Measurements from ENCODE around the gene ELFN1.

ELFN1 gene

DNA sequence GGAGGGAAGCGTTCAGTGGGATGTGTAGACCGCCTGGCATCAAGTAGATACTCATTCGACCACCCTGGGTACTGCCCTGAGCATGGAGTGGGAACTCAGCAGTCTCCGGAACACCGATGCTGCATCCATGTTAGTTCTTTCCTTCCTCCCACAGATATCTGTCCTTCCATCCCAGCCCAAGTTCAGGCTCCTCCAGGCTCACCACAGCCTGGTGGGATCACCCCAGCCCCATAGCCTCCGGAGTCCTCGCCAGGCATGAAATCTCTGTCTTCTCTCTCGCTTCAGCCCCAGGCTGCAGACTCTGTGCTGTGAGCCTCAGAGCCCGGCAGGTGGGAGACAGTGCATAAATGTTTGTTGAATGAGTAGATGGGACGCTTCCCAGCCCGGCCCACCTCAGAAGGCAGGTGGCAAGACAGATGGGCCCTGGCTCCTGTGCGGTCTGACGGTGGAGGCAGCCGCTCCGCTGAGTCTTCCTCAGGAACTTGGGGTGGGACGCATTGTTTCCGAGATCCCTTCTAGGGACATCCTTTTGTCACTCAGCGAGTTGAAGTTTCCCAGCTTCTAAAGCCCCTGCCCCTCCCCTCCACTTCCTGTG is 42.9 kb downstream of the ELFN1 start:
- no peak for TF ChIP-seq CTCF (conservative IDR thresholded peaks at IDR 0.05)

DNA sequence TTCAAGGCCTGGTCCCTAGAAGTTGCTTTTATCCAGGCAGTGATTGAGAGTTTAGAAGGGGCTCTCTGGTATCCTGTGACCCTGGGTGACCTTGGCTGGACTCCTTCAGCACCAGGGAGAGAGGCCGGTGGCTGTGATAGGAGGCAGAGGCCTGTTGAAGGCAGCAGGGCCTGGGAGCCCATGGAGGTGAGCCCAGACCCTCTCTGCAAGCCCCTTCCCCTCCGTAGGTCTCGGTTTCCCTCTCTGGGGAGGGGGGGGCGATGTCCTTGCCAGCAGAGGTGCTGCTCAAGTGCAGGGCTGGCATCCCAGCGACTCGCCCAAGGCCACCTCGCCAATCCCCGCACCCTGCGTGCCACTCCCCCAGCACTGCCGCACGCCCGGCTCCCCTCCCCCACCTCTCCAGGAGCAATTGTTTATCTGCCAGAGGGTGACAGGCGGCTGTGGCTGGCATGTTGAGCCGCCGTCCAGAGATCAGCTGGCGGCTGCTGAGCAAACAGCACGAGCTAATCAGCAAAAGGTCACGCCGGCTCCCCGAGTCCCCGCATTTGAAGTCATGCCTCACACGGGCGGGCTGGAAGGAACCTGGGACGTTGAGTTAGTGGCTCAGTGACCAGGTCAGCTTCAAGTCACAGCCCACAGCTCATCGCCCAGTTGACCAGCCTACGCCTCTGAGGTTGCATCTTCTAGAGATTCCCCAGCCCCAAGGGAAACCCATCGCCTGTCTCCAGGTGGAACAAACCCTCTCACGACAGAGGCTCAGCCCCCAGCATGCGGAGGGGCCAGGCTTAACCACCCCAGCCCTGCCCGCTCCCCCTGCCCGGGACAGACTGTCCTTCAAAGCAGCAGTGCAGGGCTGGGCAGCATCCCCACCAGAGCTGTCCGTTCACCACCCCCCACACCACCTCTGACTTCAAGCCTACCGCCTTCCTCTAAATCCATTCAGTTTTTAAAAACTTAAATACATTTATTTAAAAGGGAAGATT is 43.7 kb downstream of the ELFN1 start:
- no peak for TF ChIP-seq CTCF (conservative IDR thresholded peaks at IDR 0.05)
- no peak overlapping the region; the same call in 1 of the 2 replicates for H3K27ac ChIP-seq

More for the DNA sequence above, 42.9 kb downstream of the ELFN1 start:
- no peak overlapping the region for H3K27ac ChIP-seq

DNA sequence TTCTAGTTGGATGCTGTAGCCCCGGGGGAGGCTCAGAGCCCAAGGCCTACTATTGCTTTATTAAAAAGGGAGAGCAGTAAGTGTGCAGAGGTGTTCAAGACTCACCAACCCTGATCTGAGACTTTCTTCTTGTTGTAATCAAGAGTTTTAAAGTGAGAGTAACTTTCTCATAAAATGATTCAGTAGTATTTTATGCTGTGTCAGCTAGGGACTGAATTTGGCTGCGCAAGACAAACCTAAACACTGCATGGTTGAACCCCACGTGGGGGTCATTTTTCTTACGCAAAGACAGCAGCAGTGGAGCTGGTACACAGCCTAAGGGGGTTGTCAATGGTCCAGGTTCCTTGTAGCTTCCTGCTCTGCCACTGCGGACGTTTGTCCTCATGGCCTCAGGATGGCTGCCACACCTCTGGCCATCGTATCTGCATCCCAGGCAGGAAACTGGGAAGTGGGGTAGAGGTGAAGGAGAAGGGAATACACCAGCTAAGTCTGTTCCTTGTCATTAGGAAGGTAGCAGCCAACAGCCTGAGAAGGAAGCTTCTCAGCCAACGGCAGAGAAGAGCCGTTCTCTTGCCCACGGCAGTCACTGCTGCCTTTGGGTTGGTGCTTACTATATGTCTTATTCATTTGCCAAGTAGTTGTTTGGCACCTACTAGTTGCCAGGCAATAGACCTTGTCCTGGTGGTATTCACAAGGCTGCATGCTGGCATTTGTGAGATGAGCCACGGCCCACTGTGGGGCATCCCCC is 44.7 kb downstream of the ELFN1 start:
- TF ChIP-seq CTCF (conservative IDR thresholded peaks at IDR 0.05) = no peak
- H3K27ac ChIP-seq = no peak overlapping the region

- no peak overlapping the region for H3K27ac ChIP-seq
- no peak for TF ChIP-seq CTCF (conservative IDR thresholded peaks at IDR 0.05)
These were observed 45.2 kb downstream of the ELFN1 start for GRCh38 chr7:1715331-1715625.

DNA sequence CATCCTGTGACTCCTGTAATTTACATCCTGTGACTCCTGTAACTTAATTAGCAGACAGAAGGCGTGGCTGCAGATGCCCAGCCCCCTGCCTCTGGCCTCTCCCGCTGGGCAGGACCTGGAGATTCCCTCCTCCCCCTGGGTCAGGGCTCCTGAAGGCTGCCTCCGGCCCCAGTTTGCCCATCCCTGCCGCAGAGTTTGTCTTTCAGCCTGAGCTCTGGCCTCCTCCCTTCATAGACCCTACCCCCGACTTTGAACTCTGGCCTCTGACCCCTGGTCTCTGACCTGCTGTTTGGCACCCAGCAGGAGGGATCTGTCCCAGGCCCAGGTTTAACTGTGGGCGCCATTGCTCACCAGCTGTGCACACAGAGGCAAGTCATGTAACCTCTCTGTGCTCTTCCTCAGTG is 45.6 kb downstream of the ELFN1 start:
- no peak for TF ChIP-seq CTCF (conservative IDR thresholded peaks at IDR 0.05)
- no peak overlapping the region for H3K27ac ChIP-seq

DNA sequence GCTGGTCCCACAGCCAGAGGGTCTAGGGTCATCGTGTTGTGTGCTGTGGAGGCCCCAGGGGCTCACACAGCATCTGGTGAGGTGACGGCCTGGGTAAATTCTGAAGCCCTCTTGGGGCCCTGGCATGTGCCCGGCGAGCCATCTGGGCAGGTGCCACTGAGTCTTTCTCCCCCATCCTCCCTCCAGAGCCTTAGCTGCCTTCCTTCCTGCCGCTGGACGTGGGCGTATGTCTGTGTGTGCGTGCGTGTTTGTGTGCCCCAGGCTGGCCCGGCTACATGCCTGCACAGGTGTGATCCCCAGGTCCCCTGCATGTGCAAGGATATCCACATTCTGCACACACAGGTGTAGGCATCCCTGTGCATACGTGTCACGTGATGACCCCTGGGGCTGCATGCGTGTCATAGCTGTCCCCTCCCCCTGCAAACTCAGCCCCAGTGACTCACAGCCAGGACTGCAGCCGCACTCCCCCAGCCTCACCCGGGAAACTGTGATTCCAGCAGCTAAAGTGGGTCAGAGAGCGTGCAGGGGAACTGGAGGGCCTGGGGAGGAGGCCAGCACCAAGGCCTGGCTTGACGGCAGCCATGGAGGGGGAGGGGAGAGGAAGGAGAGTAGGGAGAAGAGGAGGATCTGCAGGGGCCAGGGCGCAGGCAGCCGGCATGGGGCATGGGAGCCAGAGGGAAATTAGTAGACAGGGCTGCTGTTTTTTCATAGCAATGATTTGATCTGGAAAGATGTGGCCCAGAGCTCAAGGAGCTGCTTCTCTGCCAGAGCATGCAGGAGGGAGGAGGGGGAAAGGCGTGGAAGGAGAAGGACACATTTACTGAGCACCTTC is 46.4 kb downstream of the ELFN1 start:
- no peak overlapping the region for H3K27ac ChIP-seq
- no peak for TF ChIP-seq CTCF (conservative IDR thresholded peaks at IDR 0.05)
